ENCODE measurements around the gene KCNH1. TPM values are rescaled to one million over a fixed set of nuclear protein-coding genes. Genes with fewer than 3 reads are reported as not detected.

KCNH1 gene
- polyA plus RNA-seq, 1 of the 3 experiments (the other 2 are of a cell fraction) = 0.08 TPM

GRCh38 chr1:210705086-210705485 is 428.9 kb downstream of the KCNH1 start (continued):
- TF ChIP-seq, protein P1, sequence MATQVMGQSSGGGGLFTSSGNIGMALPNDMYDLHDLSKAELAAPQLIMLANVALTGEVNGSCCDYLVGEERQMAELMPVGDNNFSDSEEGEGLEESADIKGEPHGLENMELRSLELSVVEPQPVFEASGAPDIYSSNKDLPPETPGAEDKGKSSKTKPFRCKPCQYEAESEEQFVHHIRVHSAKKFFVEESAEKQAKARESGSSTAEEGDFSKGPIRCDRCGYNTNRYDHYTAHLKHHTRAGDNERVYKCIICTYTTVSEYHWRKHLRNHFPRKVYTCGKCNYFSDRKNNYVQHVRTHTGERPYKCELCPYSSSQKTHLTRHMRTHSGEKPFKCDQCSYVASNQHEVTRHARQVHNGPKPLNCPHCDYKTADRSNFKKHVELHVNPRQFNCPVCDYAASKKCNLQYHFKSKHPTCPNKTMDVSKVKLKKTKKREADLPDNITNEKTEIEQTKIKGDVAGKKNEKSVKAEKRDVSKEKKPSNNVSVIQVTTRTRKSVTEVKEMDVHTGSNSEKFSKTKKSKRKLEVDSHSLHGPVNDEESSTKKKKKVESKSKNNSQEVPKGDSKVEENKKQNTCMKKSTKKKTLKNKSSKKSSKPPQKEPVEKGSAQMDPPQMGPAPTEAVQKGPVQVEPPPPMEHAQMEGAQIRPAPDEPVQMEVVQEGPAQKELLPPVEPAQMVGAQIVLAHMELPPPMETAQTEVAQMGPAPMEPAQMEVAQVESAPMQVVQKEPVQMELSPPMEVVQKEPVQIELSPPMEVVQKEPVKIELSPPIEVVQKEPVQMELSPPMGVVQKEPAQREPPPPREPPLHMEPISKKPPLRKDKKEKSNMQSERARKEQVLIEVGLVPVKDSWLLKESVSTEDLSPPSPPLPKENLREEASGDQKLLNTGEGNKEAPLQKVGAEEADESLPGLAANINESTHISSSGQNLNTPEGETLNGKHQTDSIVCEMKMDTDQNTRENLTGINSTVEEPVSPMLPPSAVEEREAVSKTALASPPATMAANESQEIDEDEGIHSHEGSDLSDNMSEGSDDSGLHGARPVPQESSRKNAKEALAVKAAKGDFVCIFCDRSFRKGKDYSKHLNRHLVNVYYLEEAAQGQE (IDR thresholded peaks at IDR 0.05; ENCODE audit: low read depth, low read length) = no peak

DNA sequence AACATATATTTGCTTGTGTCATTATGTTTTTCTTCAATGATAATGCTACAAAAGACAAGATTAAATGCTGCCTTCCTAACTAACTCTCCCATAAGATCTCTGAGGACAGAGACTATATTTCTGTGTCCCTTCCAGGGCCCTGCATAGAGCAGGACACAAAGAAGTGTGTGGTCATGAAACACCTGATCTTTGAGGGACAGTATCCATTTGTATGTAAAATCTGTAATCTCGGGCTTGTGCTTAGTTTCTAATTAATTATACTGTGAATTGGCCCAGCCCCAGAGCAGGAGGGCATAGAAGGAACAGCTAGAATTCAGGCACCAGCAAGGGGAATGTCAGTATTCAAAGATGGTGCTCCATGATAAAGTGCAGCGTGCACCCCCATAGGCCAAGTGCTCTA is 430.4 kb downstream of the KCNH1 start:
- TF ChIP-seq MXI1 (IDR thresholded peaks at IDR 0.05; ENCODE audit: low read depth, low read length) = no peak
- H3F3A ChIP-seq (replicated peaks; ENCODE audit: insufficient read depth) = no peaks in the 10 kb centered on the region
- H3K9me3 ChIP-seq = no peaks in the 10 kb centered on the region
- 49% methylated on average over 2 of the region's 2 CpGs for WGBS (ENCODE audit: low lambda C conversion rate)
- DNase-seq = no peak
- ChIA-PET POLR2A (no interaction called here), CTCF (interaction anchor here (2.6 kb wide), 1 partner anchor 431 kb away, joined by 6 read pairs; the partner anchor contains the start of gene KCNH1)
- H3K4me3 ChIP-seq (ENCODE audit: low read depth in 2 of 2, low read length in 1 of 2) = no peak overlapping the region
- H3K27ac ChIP-seq (ENCODE audit: low read depth in 2 of 2, low read length in 1 of 2) = no peak overlapping the region
- H3K4me1 ChIP-seq (ENCODE audit: control insufficient read depth in 1 of 2, insufficient read depth in 2 of 2, low read depth in 1 of 2, low read length in 1 of 2) = peaks cover 0 to 21% of the 10 kb centered on the region in 2 experiments; a peak in 1 of 4 replicates
- H4K20me1 ChIP-seq (ENCODE audit: insufficient read depth) = no peaks in the 10 kb centered on the region
- H3K36me3 ChIP-seq (replicated peaks in 1 of 2; ENCODE audit: control insufficient read depth in 1 of 2, insufficient read depth in 2 of 2, low read length in 1 of 2) = no peaks in the 10 kb centered on the region
- no peak overlapping the region for H2AFZ ChIP-seq (ENCODE audit: low read depth)
- H3K9me2 ChIP-seq = no peaks in the 10 kb centered on the region
- H3K9ac ChIP-seq = no peak overlapping the region
- H3K27me3 ChIP-seq (ENCODE audit: insufficient read depth) = no peaks in the 10 kb centered on the region
- no peaks in the 10 kb centered on the region for H3K79me2 ChIP-seq (ENCODE audit: insufficient read depth)
- no peak overlapping the region for H3K4me2 ChIP-seq

GRCh38 chr1:210702506-210702905 is 431.4 kb downstream of the KCNH1 start:
- Histone ChIP-seq H3K4me1 (ENCODE audit: control insufficient read depth in 1 of 2, insufficient read depth in 2 of 2, low read depth in 1 of 2, low read length in 1 of 2) (peaks cover 0 to 26% of the 10 kb centered on the region in 2 experiments; a peak in 1 of 4 replicates), H3F3A (replicated peaks; ENCODE audit: insufficient read depth) (no peaks in the 10 kb centered on the region), H3K9ac (no peak overlapping the region), H3K27ac (ENCODE audit: low read depth in 2 of 2, low read length in 1 of 2) (no peak overlapping the region), H3K4me2 (no peak overlapping the region), H3K27me3 (ENCODE audit: insufficient read depth) (no peaks in the 10 kb centered on the region), H3K36me3 (replicated peaks in 1 of 2; ENCODE audit: control insufficient read depth in 1 of 2, insufficient read depth in 2 of 2, low read length in 1 of 2) (no peaks in the 10 kb centered on the region), H4K20me1 (ENCODE audit: insufficient read depth) (no peaks in the 10 kb centered on the region), H3K4me3 (ENCODE audit: low read depth in 2 of 2, low read length in 1 of 2) (no peak overlapping the region), H3K9me2 (no peaks in the 10 kb centered on the region), H2AFZ (ENCODE audit: low read depth) (no peak overlapping the region), H3K9me3 (no peaks in the 10 kb centered on the region), H3K79me2 (ENCODE audit: insufficient read depth) (no peaks in the 10 kb centered on the region)
- 93% methylated on average over 2 of the region's 2 CpGs for WGBS (ENCODE audit: low lambda C conversion rate)
- no peak for DNase-seq
- POLR2A ChIA-PET = no interaction called here
- CTCF ChIA-PET = interaction anchor here (1.5 kb wide), 1 partner anchor 432 kb away, joined by 7 read pairs; the partner anchor contains the start of gene KCNH1
- no peak for TF ChIP-seq FOXJ3 (CRISPR knock-in tag; IDR thresholded peaks at IDR 0.05)
- TF ChIP-seq USF2 (IDR thresholded peaks at IDR 0.05; ENCODE audit: borderline replicate concordance, low read depth, low read length) = no peak
- TF ChIP-seq RXRA (IDR thresholded peaks at IDR 0.05; ENCODE audit: borderline replicate concordance, low read depth) = no peak
- TF ChIP-seq GATA2 (CRISPR knock-in tag; IDR thresholded peaks at IDR 0.05) = no peak
- no peak for TF ChIP-seq ZBTB33 (IDR thresholded peaks at IDR 0.05; ENCODE audit: borderline replicate concordance, low read depth)
- TF ChIP-seq EZH2phosphoT487 (IDR thresholded peaks at IDR 0.05; ENCODE audit: borderline replicate concordance, low read depth) = no peak
- TF ChIP-seq TEAD4 (IDR thresholded peaks at IDR 0.05; ENCODE audit: borderline replicate concordance, insufficient read depth) = no peak
- TF ChIP-seq NRF1 (IDR thresholded peaks at IDR 0.05; ENCODE audit: low read depth, low read length) = no peak
- no peak for TF ChIP-seq CHD2 (IDR thresholded peaks at IDR 0.05; ENCODE audit: low read length, partially characterized antibody)
- no peak for TF ChIP-seq JUND (IDR thresholded peaks at IDR 0.05)
- TF ChIP-seq, protein P1 (IDR thresholded peaks at IDR 0.05; ENCODE audit: low read depth, low read length) = no peak
